Activated CD8-positive, alpha-beta memory T cell treated with anti-CD3 and anti-CD28 coated beads, Interleukin-2, amount 10 ng/mL, durations not matched to agents 7 days and 5 days (primary cell): ENCODE results near the gene MARCHF11. TPM values are rescaled to one million over a fixed set of nuclear protein-coding genes. Genes with fewer than 3 reads are reported as not detected.

ENCODE experiments used
- ATAC-seq: fragments of 150-1000 bp; cut with Tn5 transposase; one replicate; pipeline ENCODE4 v1.10.0; 2021; ENCODE audit warnings: moderate library complexity
- CTCF ChIA-PET: fragments of 350-600 bp; sonication (Branson Sonifier 250); formaldehyde crosslinking; loops from one replicate; lab custom pipeline; 2021; ENCODE audit warnings: antibody characterized with exemption; lab: Charles Lee
- DNase-seq: peaks from one replicate; pipeline ENCODE4 v3.0.0-alpha.2; 2020
- H3K27ac Mint-ChIP-seq: one replicate; pipeline ENCODE4 v1.8.0; 2021; ENCODE audit warnings: mild to moderate bottlenecking, mixed read lengths
- H3K27me3 Mint-ChIP-seq: one replicate; pipeline ENCODE4 v1.8.0; 2021; ENCODE audit warnings: mixed read lengths
- H3K36me3 Mint-ChIP-seq: one replicate; pipeline ENCODE4 v1.8.0; 2021; ENCODE audit warnings: mild to moderate bottlenecking, mixed read lengths
- H3K4me1 Mint-ChIP-seq: one replicate; pipeline ENCODE4 v1.8.0; 2021; ENCODE audit warnings: mixed read lengths
- H3K4me3 Mint-ChIP-seq: one replicate; pipeline ENCODE4 v1.8.0; 2021; ENCODE audit warnings: mild to moderate bottlenecking, moderate library complexity, mixed read lengths
- H3K9me3 Mint-ChIP-seq: one replicate; pipeline ENCODE4 v1.8.0; 2022; ENCODE audit warnings: low read depth, mixed read lengths
- total RNA-seq, 2 experiments: library from RNA; stranded (reverse); gene quantifications; one replicate each; pipeline ENCODE4 v1.2.3, GENCODE V29; 2021

MARCHF11 gene
- total RNA-seq, 2 experiments from 2014 or later = not detected

DNA sequence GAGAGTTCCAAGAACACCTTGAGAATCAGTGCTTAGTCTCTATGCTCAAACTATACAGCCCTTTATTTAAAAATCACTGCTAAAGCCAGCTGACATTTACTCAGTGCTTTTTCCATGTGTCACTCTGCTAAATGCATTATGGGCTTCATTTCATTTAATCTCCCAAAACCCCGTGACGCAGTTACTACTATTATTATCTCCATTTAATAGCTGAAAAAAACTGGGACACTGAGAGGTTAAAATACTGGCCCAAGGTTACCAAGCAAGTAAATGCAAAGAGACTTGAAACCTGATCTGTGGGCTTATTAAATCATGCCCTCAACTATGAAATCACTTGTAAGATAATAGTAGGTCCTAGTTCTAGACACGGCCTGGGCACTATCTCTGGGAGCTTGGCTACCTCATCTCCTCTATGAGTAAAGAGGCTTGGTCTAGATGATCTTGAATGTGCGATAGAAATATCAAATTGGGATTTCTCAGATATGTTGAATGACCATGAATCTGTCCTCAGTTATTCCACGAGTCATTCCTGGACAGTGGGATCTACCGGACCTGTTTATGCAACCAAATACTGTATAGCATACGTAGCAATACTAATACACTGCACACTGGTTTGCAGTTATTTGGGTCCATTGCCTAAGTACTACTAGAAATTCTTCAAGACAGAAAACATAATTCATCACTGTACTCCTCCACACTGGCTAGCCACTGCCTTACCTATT, 32.3 kb downstream of the MARCHF11 start:
- CTCF ChIA-PET = no interaction called here

DNA sequence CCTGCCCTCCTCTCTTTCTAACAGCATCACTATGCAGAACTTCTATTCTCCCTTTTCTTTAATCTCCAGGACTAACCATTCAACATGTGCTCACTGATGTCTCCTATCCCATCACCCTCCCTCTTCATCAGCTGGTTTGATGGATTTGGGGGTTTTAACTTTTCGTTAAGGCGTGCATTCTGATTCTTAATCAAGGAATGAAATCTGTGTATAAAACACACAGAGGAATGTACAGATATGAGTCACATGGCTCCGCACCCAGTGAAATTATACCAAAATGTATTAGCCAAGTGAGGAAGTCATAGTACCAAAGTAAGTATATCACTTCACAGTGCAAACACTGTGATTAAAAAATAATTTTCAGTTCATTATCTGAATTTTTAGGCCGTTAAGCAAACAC, 35.2 kb downstream of the MARCHF11 start:
- Mint-ChIP-seq H3K27ac (no peak overlapping the region), H3K9me3 (no peaks in the 10 kb centered on the region), H3K4me1 (no peaks in the 10 kb centered on the region), H3K4me3 (no peak overlapping the region), H3K36me3 (no peaks in the 10 kb centered on the region), H3K27me3 (no peaks in the 10 kb centered on the region)
- CTCF ChIA-PET = no interaction called here
- DNase-seq (no peak), ATAC-seq (no peak)

More for the DNA sequence above, 32.3 kb downstream of the MARCHF11 start:
- peaks cover 3% of the 10 kb centered on the region for H3K9me3 Mint-ChIP-seq
- H3K4me1 Mint-ChIP-seq = no peaks in the 10 kb centered on the region
- ATAC-seq (no peak), DNase-seq (no peak)
- no peaks in the 10 kb centered on the region for H3K36me3 Mint-ChIP-seq
- no peak overlapping the region for H3K27ac Mint-ChIP-seq
- H3K4me3 Mint-ChIP-seq = no peak overlapping the region
- no peaks in the 10 kb centered on the region for H3K27me3 Mint-ChIP-seq

DNA sequence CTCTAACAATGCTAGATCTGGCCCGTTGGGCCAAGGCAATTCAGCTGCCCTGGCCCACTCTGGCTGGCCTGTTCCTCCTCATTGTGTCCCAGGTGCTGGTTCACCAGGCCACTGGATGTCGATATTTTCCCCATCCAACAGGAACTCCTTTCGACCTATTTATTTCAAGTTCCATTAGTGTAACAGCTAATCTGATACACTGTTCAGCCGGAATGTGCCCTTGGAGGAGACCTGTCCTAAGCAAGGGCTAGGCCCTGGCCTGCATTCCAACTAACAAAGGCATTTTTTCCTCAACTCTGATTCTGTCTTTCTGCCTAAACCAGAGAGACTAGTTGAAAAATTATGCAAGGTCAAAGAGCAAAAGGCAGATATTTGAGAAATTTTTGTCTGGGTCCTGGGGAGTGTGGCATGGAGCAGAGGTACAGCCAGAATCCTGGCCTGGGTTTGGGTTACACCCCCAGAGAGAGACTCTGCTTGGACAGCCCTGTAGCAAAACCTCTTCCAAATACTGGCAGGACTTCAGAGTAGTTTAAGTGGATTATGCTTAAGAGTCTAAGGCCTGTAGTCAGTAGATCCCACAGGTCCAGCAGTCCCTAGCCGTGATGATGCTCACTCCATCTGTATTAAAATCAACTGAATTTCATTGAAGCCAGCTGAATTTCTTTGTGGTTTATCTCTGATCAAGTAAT, 36.1 kb downstream of the MARCHF11 start:
- no peaks in the 10 kb centered on the region for H3K27me3 Mint-ChIP-seq
- CTCF ChIA-PET = no interaction called here
- no peak for DNase-seq
- no peaks in the 10 kb centered on the region for H3K36me3 Mint-ChIP-seq
- H3K4me3 Mint-ChIP-seq = no peak overlapping the region
- no peak overlapping the region for H3K27ac Mint-ChIP-seq
- no peaks in the 10 kb centered on the region for H3K9me3 Mint-ChIP-seq
- H3K4me1 Mint-ChIP-seq = no peaks in the 10 kb centered on the region
- no peak for ATAC-seq

- no peak for ATAC-seq
- CTCF ChIA-PET = no interaction called here
- Mint-ChIP-seq H3K4me1 (no peaks in the 10 kb centered on the region), H3K4me3 (no peak overlapping the region), H3K9me3 (peaks cover 3% of the 10 kb centered on the region), H3K27me3 (no peaks in the 10 kb centered on the region), H3K36me3 (no peaks in the 10 kb centered on the region), H3K27ac (no peak overlapping the region)
- DNase-seq = no peak
These were observed 38.6 kb downstream of the MARCHF11 start for GRCh38 chr5:16140944-16141343.

DNA sequence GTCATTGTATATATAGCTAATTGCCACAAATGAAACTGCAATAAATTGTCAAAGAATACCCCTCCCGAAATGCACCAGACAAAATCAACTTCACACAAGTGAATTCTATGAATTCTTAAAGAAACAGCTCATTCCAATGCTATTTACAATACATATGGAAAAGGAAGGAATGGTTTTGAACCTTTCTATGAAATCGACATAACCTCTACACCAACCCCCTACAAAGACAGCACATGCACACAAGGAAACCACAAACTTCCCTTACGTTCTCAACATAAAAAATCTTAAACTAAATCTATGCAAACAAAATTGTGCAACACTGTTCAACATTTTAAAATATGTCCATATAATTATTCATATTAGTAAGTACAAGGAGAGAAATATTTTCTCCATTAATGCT, 39.2 kb downstream of the MARCHF11 start:
- CTCF ChIA-PET = no interaction called here
- no peaks in the 10 kb centered on the region for H3K36me3 Mint-ChIP-seq
- peaks cover 3% of the 10 kb centered on the region for H3K9me3 Mint-ChIP-seq
- ATAC-seq (no peak), DNase-seq (no peak)
- no peaks in the 10 kb centered on the region for H3K4me1 Mint-ChIP-seq
- H3K27me3 Mint-ChIP-seq = no peaks in the 10 kb centered on the region
- H3K27ac Mint-ChIP-seq = no peak overlapping the region
- no peak overlapping the region for H3K4me3 Mint-ChIP-seq

GRCh38 chr5:16137177-16137576, 42.4 kb downstream of the MARCHF11 start:
- Mint-ChIP-seq H3K4me1 (no peaks in the 10 kb centered on the region), H3K27me3 (no peaks in the 10 kb centered on the region), H3K9me3 (peaks cover 6% of the 10 kb centered on the region), H3K36me3 (no peaks in the 10 kb centered on the region), H3K27ac (no peak overlapping the region), H3K4me3 (no peak overlapping the region)
- no peak for DNase-seq
- ATAC-seq = no peak
- CTCF ChIA-PET = no interaction called here

DNA sequence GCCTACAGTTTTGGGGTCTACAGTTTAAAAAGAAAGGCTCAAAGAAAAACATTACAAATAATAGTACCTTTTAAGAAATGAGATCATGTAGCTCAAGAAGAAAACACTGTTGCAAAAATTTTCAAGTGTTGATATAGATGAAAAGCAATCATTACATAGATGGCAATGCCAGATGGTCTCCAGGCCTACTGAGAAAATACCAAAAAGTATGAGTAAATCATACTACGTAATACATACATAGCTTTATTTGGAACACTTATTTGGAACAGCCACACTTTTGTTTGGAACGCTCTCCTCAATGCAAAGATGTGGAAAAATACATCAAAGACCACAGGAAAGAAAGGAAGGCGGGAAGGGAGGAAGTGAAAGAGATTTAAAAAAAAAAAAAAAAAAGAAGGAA, 44.1 kb downstream of the MARCHF11 start:
- DNase-seq (no peak), ATAC-seq (no peak)
- CTCF ChIA-PET = no interaction called here
- no peaks in the 10 kb centered on the region for H3K36me3 Mint-ChIP-seq
- no peak overlapping the region for H3K27ac Mint-ChIP-seq
- H3K9me3 Mint-ChIP-seq = peaks cover 6% of the 10 kb centered on the region
- H3K4me1 Mint-ChIP-seq = no peaks in the 10 kb centered on the region
- no peak overlapping the region for H3K4me3 Mint-ChIP-seq
- H3K27me3 Mint-ChIP-seq = no peaks in the 10 kb centered on the region

- Mint-ChIP-seq H3K36me3 (no peaks in the 10 kb centered on the region), H3K27me3 (no peaks in the 10 kb centered on the region), H3K27ac (no peak overlapping the region), H3K4me3 (no peak overlapping the region), H3K4me1 (no peaks in the 10 kb centered on the region), H3K9me3 (peaks cover 6% of the 10 kb centered on the region)
- no peak for ATAC-seq
- DNase-seq = no peak
- CTCF ChIA-PET = no interaction called here
These were observed 44.6 kb downstream of the MARCHF11 start for GRCh38 chr5:16135003-16135402.

GRCh38 chr5:16134204-16134603, 45.4 kb downstream of the MARCHF11 start:
- Mint-ChIP-seq H3K4me3 (no peak overlapping the region), H3K9me3 (peaks cover 6% of the 10 kb centered on the region), H3K36me3 (no peaks in the 10 kb centered on the region), H3K4me1 (no peaks in the 10 kb centered on the region), H3K27ac (no peak overlapping the region), H3K27me3 (no peaks in the 10 kb centered on the region)
- ATAC-seq = no peak
- CTCF ChIA-PET = no interaction called here
- no peak for DNase-seq

- DNase-seq (no peak), ATAC-seq (no peak)
- Mint-ChIP-seq H3K4me3 (no peak overlapping the region), H3K4me1 (no peaks in the 10 kb centered on the region), H3K36me3 (no peaks in the 10 kb centered on the region), H3K9me3 (peaks cover 3% of the 10 kb centered on the region), H3K27ac (no peak overlapping the region), H3K27me3 (no peaks in the 10 kb centered on the region)
- CTCF ChIA-PET = no interaction called here
These were observed 47.7 kb downstream of the MARCHF11 start for GRCh38 chr5:16131878-16132277.

GRCh38 chr5:16128944-16129343, 50.6 kb downstream of the MARCHF11 start:
- H3K9me3 Mint-ChIP-seq = no peaks in the 10 kb centered on the region
- H3K4me3 Mint-ChIP-seq = no peak overlapping the region
- H3K4me1 Mint-ChIP-seq = no peaks in the 10 kb centered on the region
- H3K27me3 Mint-ChIP-seq = no peaks in the 10 kb centered on the region
- ATAC-seq (no peak), DNase-seq (no peak)
- no peak overlapping the region for H3K27ac Mint-ChIP-seq
- H3K36me3 Mint-ChIP-seq = no peaks in the 10 kb centered on the region
- CTCF ChIA-PET = no interaction called here

GRCh38 chr5:16127865-16128544, 51.6 kb downstream of the MARCHF11 start:
- no peak for DNase-seq
- ATAC-seq = no peak
- H3K27ac Mint-ChIP-seq = no peak overlapping the region
- CTCF ChIA-PET = no interaction called here
- H3K4me3 Mint-ChIP-seq = no peak overlapping the region
- H3K27me3 Mint-ChIP-seq = no peaks in the 10 kb centered on the region
- H3K36me3 Mint-ChIP-seq = no peaks in the 10 kb centered on the region
- no peaks in the 10 kb centered on the region for H3K9me3 Mint-ChIP-seq
- no peaks in the 10 kb centered on the region for H3K4me1 Mint-ChIP-seq

- CTCF ChIA-PET = no interaction called here
- DNase-seq (no peak), ATAC-seq (no peak)
These were observed 59.0 kb downstream of the MARCHF11 start for GRCh38 chr5:16120579-16120978.

GRCh38 chr5:16119790-16120189, 59.8 kb downstream of the MARCHF11 start:
- ATAC-seq (no peak), DNase-seq (no peak)
- CTCF ChIA-PET = no interaction called here
- no peak overlapping the region for H3K27ac Mint-ChIP-seq
- H3K27me3 Mint-ChIP-seq = no peaks in the 10 kb centered on the region
- H3K4me3 Mint-ChIP-seq = no peak overlapping the region
- H3K36me3 Mint-ChIP-seq = no peaks in the 10 kb centered on the region
- H3K4me1 Mint-ChIP-seq = no peaks in the 10 kb centered on the region
- peaks cover 3% of the 10 kb centered on the region for H3K9me3 Mint-ChIP-seq

More at GRCh38 chr5:16120579-16120978, 59.0 kb downstream of the MARCHF11 start:
- Mint-ChIP-seq H3K4me1 (no peaks in the 10 kb centered on the region), H3K27ac (no peak overlapping the region), H3K36me3 (no peaks in the 10 kb centered on the region), H3K27me3 (no peaks in the 10 kb centered on the region), H3K4me3 (no peak overlapping the region), H3K9me3 (no peaks in the 10 kb centered on the region)
